ENCODE data around the gene ORMDL3. TPM values are rescaled to one million over a fixed set of nuclear protein-coding genes. Genes with fewer than 3 reads are reported as not detected.

ORMDL3 gene
- total RNA-seq, 1 experiment from 2014 or later, result 58.6 TPM

GRCh38 chr17:39939106-39939505, 11.7 kb upstream of the ORMDL3 start:
- H4K5ac ChIP-seq (ENCODE audit: insufficient read length, low read depth, low read length), result no peak overlapping the region
- H2BK5ac ChIP-seq (ENCODE audit: insufficient read length, low read length), result no peak overlapping the region
- H3K4me2 ChIP-seq (ENCODE audit: insufficient read depth, insufficient read length, low read length), result no peak overlapping the region
- DNase-seq, result no peak
- H3K27ac ChIP-seq (ENCODE audit: insufficient read length, low read depth, low read length), result no peak overlapping the region
- no peak overlapping the region for H2BK120ac ChIP-seq (ENCODE audit: low read depth, low read length, poor library complexity, severe bottlenecking)
- H2AK5ac ChIP-seq (ENCODE audit: insufficient read length, low read length), result no peak overlapping the region
- H3K27me3 ChIP-seq (ENCODE audit: insufficient read depth, low read length), result no peaks in the 10 kb centered on the region
- no peak overlapping the region for H3K4ac ChIP-seq (ENCODE audit: low read depth, low read length)
- Mint-ChIP-seq H3K4me1 (peaks cover 4 to 21% of the 10 kb centered on the region in 2 experiments), H3K9me3 (no peaks in the 10 kb centered on the region), H3K27ac (no peak overlapping the region), H3K36me3 (ENCODE audit: insufficient read depth in 1 of 3, low read depth in 3 of 3) (no peaks in the 10 kb centered on the region), H3K4me3 (no peak overlapping the region; a peak in 1 of 5 replicates), H3K27me3 (ENCODE audit: low read depth) (peaks cover 8% of the 10 kb centered on the region)
- no peaks in the 10 kb centered on the region for H4K20me1 ChIP-seq (ENCODE audit: control insufficient read depth, insufficient read depth, insufficient read length)
- no peaks in the 10 kb centered on the region for H3K79me1 ChIP-seq (ENCODE audit: insufficient read depth, low read depth, low read length, poor library complexity, severe bottlenecking)
- no peaks in the 10 kb centered on the region for H3K79me2 ChIP-seq (ENCODE audit: insufficient read depth, low read length)
- no peaks in the 10 kb centered on the region for H3K9me3 ChIP-seq (ENCODE audit: control insufficient read depth, low read depth, low read length)
- H3K14ac ChIP-seq (ENCODE audit: insufficient read depth, low read length), result no peak overlapping the region
- H3K23me2 ChIP-seq (ENCODE audit: insufficient read length, low read depth, low read length, poor library complexity, severe bottlenecking), result no peaks in the 10 kb centered on the region
- WGBS (ENCODE audit: extremely low coverage, insufficient read length, low lambda C conversion rate), result no CpG with 5 or more reads among the region's 3 CpGs
- H4K91ac ChIP-seq (ENCODE audit: insufficient read length, low read depth, low read length), result no peak overlapping the region
- TF ChIP-seq, protein P1, sequence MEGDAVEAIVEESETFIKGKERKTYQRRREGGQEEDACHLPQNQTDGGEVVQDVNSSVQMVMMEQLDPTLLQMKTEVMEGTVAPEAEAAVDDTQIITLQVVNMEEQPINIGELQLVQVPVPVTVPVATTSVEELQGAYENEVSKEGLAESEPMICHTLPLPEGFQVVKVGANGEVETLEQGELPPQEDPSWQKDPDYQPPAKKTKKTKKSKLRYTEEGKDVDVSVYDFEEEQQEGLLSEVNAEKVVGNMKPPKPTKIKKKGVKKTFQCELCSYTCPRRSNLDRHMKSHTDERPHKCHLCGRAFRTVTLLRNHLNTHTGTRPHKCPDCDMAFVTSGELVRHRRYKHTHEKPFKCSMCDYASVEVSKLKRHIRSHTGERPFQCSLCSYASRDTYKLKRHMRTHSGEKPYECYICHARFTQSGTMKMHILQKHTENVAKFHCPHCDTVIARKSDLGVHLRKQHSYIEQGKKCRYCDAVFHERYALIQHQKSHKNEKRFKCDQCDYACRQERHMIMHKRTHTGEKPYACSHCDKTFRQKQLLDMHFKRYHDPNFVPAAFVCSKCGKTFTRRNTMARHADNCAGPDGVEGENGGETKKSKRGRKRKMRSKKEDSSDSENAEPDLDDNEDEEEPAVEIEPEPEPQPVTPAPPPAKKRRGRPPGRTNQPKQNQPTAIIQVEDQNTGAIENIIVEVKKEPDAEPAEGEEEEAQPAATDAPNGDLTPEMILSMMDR (conservative IDR thresholded peaks at IDR 0.05), result no peak
- no peak overlapping the region for H3K9ac ChIP-seq (ENCODE audit: extremely low read depth, insufficient read length, low read length)
- H3K23ac ChIP-seq (ENCODE audit: insufficient read length, low read depth, low read length), result no peak overlapping the region
- no peak overlapping the region for H2BK20ac ChIP-seq (ENCODE audit: low read depth, low read length, poor library complexity, severe bottlenecking)
- H4K8ac ChIP-seq (replicated peaks; ENCODE audit: insufficient read length, low read depth, low read length), result no peak overlapping the region
- no peak overlapping the region for H3K56ac ChIP-seq (ENCODE audit: insufficient read length, low read depth, low read length)
- no peak overlapping the region for H3K18ac ChIP-seq (ENCODE audit: insufficient read length, low read depth, low read length)
- H3K4me1 ChIP-seq (ENCODE audit: insufficient read depth, low read length), result no peaks in the 10 kb centered on the region; the same call in 1 of the 2 replicates
- H2AFZ ChIP-seq (ENCODE audit: low read length), result no peak overlapping the region
- no peak overlapping the region for H3T11ph ChIP-seq (ENCODE audit: low read length)
- H2BK12ac ChIP-seq (ENCODE audit: insufficient read length, low read depth, low read length), result no peak overlapping the region
- H2BK15ac ChIP-seq (ENCODE audit: low read depth, low read length), result no peak overlapping the region

All from H9 (cell line).